Naive thymus-derived CD4-positive, alpha-beta T cell (primary cell): Measurements from ENCODE around the gene BUD23. TPM values are rescaled to one million over a fixed set of nuclear protein-coding genes. Genes with fewer than 3 reads are reported as not detected.
A peak's percentile ranks its signal among the peaks of the same experiment; 100 is the strongest.
"Not testable (repeated sequence)": the region's sequence is repeated elsewhere in the genome, so short reads cannot be mapped to it uniquely, and the experiment has no call there.

ENCODE experiments used
- ATAC-seq: fragments of 150-1000 bp; cut with Tn5 transposase; 2 replicates; pipeline ENCODE4 v1.10.0; 2021; ENCODE audit warnings: mild to moderate bottlenecking, moderate library complexity
- CTCF ChIA-PET: fragments of 350-600 bp; sonication (Branson Sonifier 250); formaldehyde crosslinking; loops from one replicate; lab custom pipeline; 2021; ENCODE audit warnings: antibody characterized with exemption; lab: Charles Lee
- POLR2A ChIA-PET: fragments of 350-600 bp; sonication (Branson Sonifier 250); formaldehyde crosslinking; loops from one replicate; lab custom pipeline; 2021; ENCODE audit warnings: antibody characterized with exemption, inconsistent platforms; lab: Charles Lee
- DNase-seq, 9 donors: peaks; one replicate each; pipeline versions ENCODE4 v3.0.0 to v3.0.0-alpha.2; 2020 to 2022; ENCODE audit warnings: mixed read lengths in 1 of 9
- H3K27ac ChIP-seq: one replicate; pipeline ENCODE4 v1.7.0; 2013; ENCODE audit warnings: mild to moderate bottlenecking, low read depth, low read length, moderate library complexity
- H3K27me3 ChIP-seq, 2 donors: one replicate each; pipeline ENCODE4 v1.7.0; 2013; ENCODE audit warnings: low read length in 2 of 2, mild to moderate bottlenecking in 2 of 2, moderate library complexity in 2 of 2; ENCODE audit not compliant: control insufficient read depth in 2 of 2, insufficient read depth in 2 of 2
- H3K36me3 ChIP-seq, 3 experiments: 1 replicate in 2 of 3; 2 replicates in 1 of 3; pipeline ENCODE4 v1.7.0; 2013; ENCODE audit warnings: low read length in 3 of 3, mild to moderate bottlenecking in 3 of 3, moderate library complexity in 1 of 3; ENCODE audit not compliant: insufficient read depth in 3 of 3, control insufficient read depth in 2 of 3
- H3K4me1 ChIP-seq, 2 donors: one replicate each; pipeline ENCODE4 v1.7.0; 2013; ENCODE audit warnings: low read length in 2 of 2, mild to moderate bottlenecking in 2 of 2, moderate library complexity in 1 of 2; ENCODE audit not compliant: control insufficient read depth in 2 of 2, insufficient read depth in 2 of 2
- H3K4me3 ChIP-seq: 2 replicates; pipeline ENCODE4 v1.7.0; 2013; ENCODE audit warnings: mild to moderate bottlenecking, low read length
- H3K9me3 ChIP-seq, 3 experiments: 1 replicate in 2 of 3; 2 replicates in 1 of 3; pipeline ENCODE4 v1.7.0; 2013; ENCODE audit warnings: low read length in 3 of 3; ENCODE audit not compliant: control insufficient read depth in 2 of 3
- H3K27ac Mint-ChIP-seq, 9 donors: one replicate each; pipeline ENCODE4 v1.8.0; 2020 to 2022; ENCODE audit warnings: mixed read lengths in 9 of 9, mild to moderate bottlenecking in 8 of 9, moderate library complexity in 5 of 9, inconsistent platforms in 2 of 9
- H3K27me3 Mint-ChIP-seq, 5 donors: one replicate each; pipeline ENCODE4 v1.8.0; 2021 to 2022; ENCODE audit warnings: mixed read lengths in 5 of 5, mild to moderate bottlenecking in 1 of 5
- H3K36me3 Mint-ChIP-seq, 5 donors: one replicate each; pipeline ENCODE4 v1.8.0; 2020 to 2022; ENCODE audit warnings: mixed read lengths in 5 of 5, mild to moderate bottlenecking in 3 of 5, inconsistent platforms in 1 of 5
- H3K4me1 Mint-ChIP-seq, 7 donors: one replicate each; pipeline ENCODE4 v1.8.0; 2020 to 2022; ENCODE audit warnings: mixed read lengths in 7 of 7, mild to moderate bottlenecking in 3 of 7, inconsistent platforms in 1 of 7
- H3K4me3 Mint-ChIP-seq, 10 donors: one replicate each; pipeline ENCODE4 v1.8.0; 2020 to 2022; ENCODE audit warnings: mild to moderate bottlenecking in 10 of 10, mixed read lengths in 10 of 10, moderate library complexity in 6 of 10, inconsistent platforms in 2 of 10
- H3K9me3 Mint-ChIP-seq, 11 donors: one replicate each; pipeline ENCODE4 v1.8.0; 2020 to 2022; ENCODE audit warnings: mixed read lengths in 11 of 11, mild to moderate bottlenecking in 4 of 11, inconsistent platforms in 1 of 11, moderate library complexity in 1 of 11
- intact Hi-C, 2 donors: fragments of 100-400 bp; cut with micrococcal nuclease; formaldehyde crosslinking; loops; one replicate each; pipeline ENCODE4 v1.15.1; 2023
- polyA plus RNA-seq, 2 donors: library from polyadenylated mRNA; unstranded; fragments of 300-500 nt; fragmentation: Illumina TruSeq; gene quantifications; one replicate each; pipeline ENCODE4 v1.2.3, GENCODE V29; 2021
- total RNA-seq, 6 experiments: library from RNA in 5 of 6; stranded (reverse) in 5 of 6; gene quantifications; 1 replicate in 5 of 6; 2 replicates in 1 of 6; pipeline ENCODE4 v1.2.3 and lab custom pipeline; 2021 to 2026

BUD23 gene
- total and polyA plus RNA-seq, 7 experiments from 2014 or later, result 50.5 to 156 (median 104) TPM

GRCh38 chr7:73717991-73718405 lies 34.6 kb downstream of the BUD23 start:
- H3K27me3 ChIP-seq, result no peaks in the 10 kb centered on the region

GRCh38 chr7:73718438-73718881 lies 35.1 kb downstream of the BUD23 start:
- ChIA-PET CTCF (no interaction called here), POLR2A (no interaction called here)
- Histone ChIP-seq H3K27ac (no peak overlapping the region), H3K27me3 (no peaks in the 10 kb centered on the region), H3K9me3 (no peaks in the 10 kb centered on the region), H3K4me3 (peak overlapping the region; percentile 68), H3K4me1 (peaks cover 16 to 22% of the 10 kb centered on the region in 2 donors), H3K36me3 (no peaks in the 10 kb centered on the region)
- Mint-ChIP-seq H3K9me3 (peaks cover 0 to 2% (median 0%) of the 10 kb centered on the region in 11 donors), H3K27ac (peak overlapping the region in 3 of 9 donors; percentile 35 to 88 (median 87)), H3K4me3 (peak overlapping the region; percentile 74 to 92 (median 82)), H3K36me3 (peaks cover 0 to 1% (median 0%) of the 10 kb centered on the region in 5 donors), H3K4me1 (peaks cover 8 to 32% (median 17%) of the 10 kb centered on the region in 7 donors), H3K27me3 (peaks cover 0 to 24% (median 5%) of the 10 kb centered on the region in 5 donors)
- intact Hi-C loops, result loop anchor here (1.0 to 10.0 kb wide), 6 partner anchors 14 to 891 kb away; partner anchors contain the start of genes BUD23 (in 1 of the 2), DNAJC30 (in 1 of the 2), FZD9 (in 1 of the 2) and MLXIPL (in 1 of the 2)
- DNase-seq, result no peak
- no peak for ATAC-seq

More at GRCh38 chr7:73717991-73718405, 34.6 kb downstream of the BUD23 start:
- no peak overlapping the region for H3K27ac ChIP-seq
- H3K36me3 ChIP-seq, result no peaks in the 10 kb centered on the region
- Mint-ChIP-seq H3K27me3 (peaks cover 0 to 24% (median 5%) of the 10 kb centered on the region in 5 donors), H3K9me3 (peaks cover 0 to 2% (median 0%) of the 10 kb centered on the region in 11 donors), H3K36me3 (peaks cover 0 to 1% (median 0%) of the 10 kb centered on the region in 5 donors), H3K27ac (peak overlapping the region in 8 of 9 donors; percentile 19 to 88 (median 75)), H3K4me3 (peak overlapping the region; percentile 74 to 92 (median 82)), H3K4me1 (peaks cover 9 to 34% (median 17%) of the 10 kb centered on the region in 7 donors)
- peak in 7 of 9 donors; percentile 39 to 81 (median 44) for DNase-seq
- peak overlapping the region; percentile 68 for H3K4me3 ChIP-seq
- intact Hi-C loops, result loop anchor here (1.0 to 10.0 kb wide), 6 partner anchors 14 to 891 kb away; partner anchors contain the start of genes BUD23 (in 1 of the 2), DNAJC30 (in 1 of the 2), FZD9 (in 1 of the 2) and MLXIPL (in 1 of the 2)
- no peaks in the 10 kb centered on the region for H3K9me3 ChIP-seq
- H3K4me1 ChIP-seq, result peaks cover 16 to 22% of the 10 kb centered on the region in 2 donors
- ChIA-PET CTCF (no interaction called here), POLR2A (interaction anchor here (1.2 kb wide), 1 partner anchor 19 kb away, joined by 3 read pairs; no protein-coding TSS in a partner anchor)
- ATAC-seq, result peak; percentile 77

GRCh38 chr7:73718905-73719805 lies 35.8 kb downstream of the BUD23 start, which contains the start of gene STX1A:
Gene STX1A, minus strand, starts transcription at chr7:73719669. Its CDS starts 38 bp downstream, at chr7:73719631.
- Histone ChIP-seq H3K36me3 (no peaks in the 10 kb centered on the region), H3K4me1 (peaks cover 16 to 22% of the 10 kb centered on the region in 2 donors), H3K27me3 (no peaks in the 10 kb centered on the region), H3K27ac (peak within 1 kb of the TSS; percentile 71), H3K4me3 (peak within 1 kb of the TSS; percentile 68), H3K9me3 (no peaks in the 10 kb centered on the region)
- intact Hi-C loops, result loop anchor here (1.0 to 10.0 kb wide), 10 partner anchors 15 to 892 kb away; partner anchors contain the start of genes ABHD11 (in 2 of the 2), BUD23 (in 2 of the 2), DNAJC30 (in 2 of the 2) and VPS37D (in 2 of the 2)
- Mint-ChIP-seq H3K36me3 (peaks cover 0 to 1% (median 0%) of the 10 kb centered on the region in 5 donors), H3K4me1 (peaks cover 8 to 32% (median 17%) of the 10 kb centered on the region in 7 donors), H3K27ac (peak within 1 kb of the TSS in 8 of 9 donors; percentile 14 to 87 (median 81)), H3K4me3 (peak within 1 kb of the TSS; percentile 72 to 92 (median 84)), H3K9me3 (peaks cover 0 to 2% (median 0%) of the 10 kb centered on the region in 11 donors), H3K27me3 (peaks cover 0 to 24% (median 5%) of the 10 kb centered on the region in 5 donors)
- CTCF ChIA-PET, result interaction anchor here (0.7 to 1.2 kb wide), 2 partner anchors 12 to 113 kb away, joined by 3 to 4 read pairs; no protein-coding TSS in a partner anchor
- DNase-seq (peak; percentile 57 to 83 (median 69)), ATAC-seq (peak; percentile 87)
- POLR2A ChIA-PET, result interaction anchor here (1.2 to 1.9 kb wide), 2 partner anchors 16 to 19 kb away, joined by 4 to 5 read pairs; partner anchors contain the start of gene ABHD11

- Histone ChIP-seq H3K4me1 (peaks cover 16 to 22% of the 10 kb centered on the region in 2 donors), H3K4me3 (peak overlapping the region; percentile 39), H3K9me3 (no peaks in the 10 kb centered on the region), H3K36me3 (no peaks in the 10 kb centered on the region), H3K27ac (no peak overlapping the region), H3K27me3 (no peaks in the 10 kb centered on the region)
- POLR2A ChIA-PET, result interaction anchor here (1.2 to 1.9 kb wide), 2 partner anchors 15 to 19 kb away, joined by 4 to 5 read pairs; partner anchors contain the start of gene ABHD11
- peak overlapping the region in 7 of 9 donors; percentile 14 to 86 (median 78) for H3K27ac Mint-ChIP-seq
- H3K9me3 Mint-ChIP-seq, result peaks cover 0 to 2% (median 0%) of the 10 kb centered on the region in 11 donors
- H3K27me3 Mint-ChIP-seq, result peaks cover 0 to 24% (median 5%) of the 10 kb centered on the region in 5 donors
- intact Hi-C loops, result loop anchor here (1.0 to 10.0 kb wide), 10 partner anchors 15 to 892 kb away; partner anchors contain the start of genes ABHD11 (in 2 of the 2), BUD23 (in 2 of the 2), DNAJC30 (in 2 of the 2) and FZD9 (in 1 of the 2)
- H3K36me3 Mint-ChIP-seq, result peaks cover 0 to 1% (median 0%) of the 10 kb centered on the region in 5 donors
- H3K4me3 Mint-ChIP-seq, result peak overlapping the region; percentile 72 to 89 (median 80)
- H3K4me1 Mint-ChIP-seq, result peaks cover 8 to 32% (median 17%) of the 10 kb centered on the region in 7 donors
- no peak for DNase-seq
- no peak for ATAC-seq
- CTCF ChIA-PET, result interaction anchor here (0.7 to 1.2 kb wide), 2 partner anchors 12 to 113 kb away, joined by 3 to 4 read pairs; no protein-coding TSS in a partner anchor
These were observed 36.4 kb downstream of the BUD23 start for GRCh38 chr7:73719806-73720169.

GRCh38 chr7:73720443-73720842 lies 37.0 kb downstream of the BUD23 start:
- H3K27ac Mint-ChIP-seq, result peak overlapping the region in 7 of 9 donors; percentile 14 to 82 (median 78)
- H3K36me3 Mint-ChIP-seq, DNase-seq, H3K4me3 ChIP-seq, H3K9me3 Mint-ChIP-seq, H3K36me3 ChIP-seq, intact Hi-C loops, H3K27me3 ChIP-seq, H3K9me3 ChIP-seq, H3K27ac ChIP-seq, ATAC-seq: not testable (repeated sequence)
- ChIA-PET CTCF (interaction anchor here (1.2 kb wide), 1 partner anchor 13 kb away, joined by 3 read pairs; no protein-coding TSS in a partner anchor), POLR2A (interaction anchor here (1.9 kb wide), 1 partner anchor 15 kb away, joined by 5 read pairs; no protein-coding TSS in a partner anchor)
- H3K27me3 Mint-ChIP-seq, result peaks cover 0 to 24% (median 5%) of the 10 kb centered on the region in 5 donors
- peak overlapping the region; percentile 72 to 89 (median 80) for H3K4me3 Mint-ChIP-seq
- H3K4me1 ChIP-seq, result peaks cover 16 to 22% of the 10 kb centered on the region in 2 donors
- peaks cover 8 to 30% (median 17%) of the 10 kb centered on the region in 7 donors for H3K4me1 Mint-ChIP-seq
